Peyer's patch (tissue), 4 donors: Measurements from ENCODE around the gene LIMCH1. TPM values are rescaled to one million over a fixed set of nuclear protein-coding genes. Genes with fewer than 3 reads are reported as not detected.

Experiments
- DNase-seq, 3 donors: peaks; one replicate each; pipeline ENCODE4 v3.0.0-alpha.2; 2017 to 2019
- H3K27ac ChIP-seq, 4 donors: fragments of 200-600 bp; sonication (generic); one replicate each; pipeline ENCODE4 v1.5.1; 2016 to 2019
- H3K27me3 ChIP-seq, 2 donors: fragments of 200-600 bp; sonication (generic); one replicate each; pipeline ENCODE4 v1.5.1; 2019
- H3K36me3 ChIP-seq, 3 donors: fragments of 200-600 bp; sonication (generic); one replicate each; pipeline ENCODE4 v1.5.1; 2016 to 2019
- H3K4me1 ChIP-seq, 4 donors: fragments of 200-600 bp; sonication (generic); one replicate each; pipeline ENCODE4 v1.5.1; 2016 to 2019
- H3K4me3 ChIP-seq, 4 donors: fragments of 200-600 bp; sonication (generic); 1 replicate in 3 of 4; 2 replicates in 1 of 4; pipeline ENCODE4 v1.5.1; 2016 to 2019; ENCODE audit warnings: mild to moderate bottlenecking in 1 of 4
- H3K9me3 ChIP-seq, 4 donors: fragments of 200-600 bp; sonication (generic); one replicate each; pipeline ENCODE4 v1.5.1; 2016 to 2019; ENCODE audit warnings: mild to moderate bottlenecking in 1 of 4
- CTCF ChIP-seq, 6 experiments: fragments of 450-650 bp in 4 of 6; fragments of 200-600 bp in 2 of 6; sonication (generic) in 1 of 6; IDR thresholded peaks; one replicate each; pipeline ENCODE4 v1.5.1; 2017 to 2019; ENCODE audit warnings: antibody characterized with exemption in 6 of 6, mild to moderate bottlenecking in 3 of 6, moderate library complexity in 1 of 6
- POLR2A ChIP-seq, 2 donors: fragments of 450-650 bp; IDR thresholded peaks; one replicate each; pipeline ENCODE4 v1.5.1; 2017; ENCODE audit warnings: antibody characterized with exemption in 2 of 2, mild to moderate bottlenecking in 2 of 2, moderate library complexity in 2 of 2
- total RNA-seq, 4 donors: library from RNA; depleted of rRNA; stranded (reverse); fragments of >200 nt; gene quantifications; one replicate each; pipeline ENCODE4 v1.1.0, GENCODE V29; 2016

Gene LIMCH1
- total RNA-seq, 4 donors from 2014 or later = 11.1 to 56.9 (median 20.4) TPM

GRCh38 chr4:41546638-41547037, 8.7 kb downstream of the LIMCH1 start:
- Histone ChIP-seq H3K4me1 (no peaks in the 10 kb centered on the region), H3K27ac (no peak overlapping the region), H3K27me3 (no peaks in the 10 kb centered on the region), H3K36me3 (no peaks in the 10 kb centered on the region), H3K4me3 (no peak overlapping the region), H3K9me3 (no peaks in the 10 kb centered on the region)
- no peak for TF ChIP-seq CTCF (IDR thresholded peaks at IDR 0.05)
- no peak for TF ChIP-seq POLR2A (IDR thresholded peaks at IDR 0.05)
- no peak for DNase-seq

- no peaks in the 10 kb centered on the region for H3K9me3 ChIP-seq
Measured at GRCh38 chr4:41548305-41548880, 10.4 kb downstream of the LIMCH1 start.

GRCh38 chr4:41549478-41549877, 11.5 kb downstream of the LIMCH1 start:
- no peak for TF ChIP-seq CTCF (IDR thresholded peaks at IDR 0.05)
- TF ChIP-seq POLR2A (IDR thresholded peaks at IDR 0.05) = no peak
- Histone ChIP-seq H3K36me3 (no peaks in the 10 kb centered on the region), H3K4me1 (no peaks in the 10 kb centered on the region)

More at GRCh38 chr4:41548305-41548880, 10.4 kb downstream of the LIMCH1 start:
- H3K4me1 ChIP-seq = no peaks in the 10 kb centered on the region
- no peak overlapping the region for H3K27ac ChIP-seq
- no peak for TF ChIP-seq POLR2A (IDR thresholded peaks at IDR 0.05)
- no peak for TF ChIP-seq CTCF (IDR thresholded peaks at IDR 0.05)
- H3K36me3 ChIP-seq = no peaks in the 10 kb centered on the region
- no peak overlapping the region for H3K4me3 ChIP-seq
- no peaks in the 10 kb centered on the region for H3K27me3 ChIP-seq
- no peak for DNase-seq

GRCh38 chr4:41550308-41550707, 12.4 kb downstream of the LIMCH1 start:
- no peak for DNase-seq
- H3K27ac ChIP-seq = no peak overlapping the region

More at GRCh38 chr4:41549478-41549877, 11.5 kb downstream of the LIMCH1 start:
- H3K4me3 ChIP-seq = no peak overlapping the region
- H3K27ac ChIP-seq = no peak overlapping the region
- DNase-seq = no peak
- no peaks in the 10 kb centered on the region for H3K27me3 ChIP-seq
- no peaks in the 10 kb centered on the region for H3K9me3 ChIP-seq

GRCh38 chr4:41551536-41551935, 13.6 kb downstream of the LIMCH1 start:
- Histone ChIP-seq H3K27ac (no peak overlapping the region), H3K27me3 (no peaks in the 10 kb centered on the region), H3K4me1 (no peaks in the 10 kb centered on the region), H3K9me3 (no peaks in the 10 kb centered on the region), H3K4me3 (no peak overlapping the region), H3K36me3 (no peaks in the 10 kb centered on the region)
- DNase-seq = no peak
- TF ChIP-seq POLR2A (IDR thresholded peaks at IDR 0.05) (no peak), CTCF (IDR thresholded peaks at IDR 0.05) (no peak)

More at GRCh38 chr4:41550308-41550707, 12.4 kb downstream of the LIMCH1 start:
- TF ChIP-seq CTCF (IDR thresholded peaks at IDR 0.05) (no peak), POLR2A (IDR thresholded peaks at IDR 0.05) (no peak)
- H3K27me3 ChIP-seq = no peaks in the 10 kb centered on the region
- no peak overlapping the region for H3K4me3 ChIP-seq
- H3K9me3 ChIP-seq = no peaks in the 10 kb centered on the region
- no peaks in the 10 kb centered on the region for H3K36me3 ChIP-seq
- no peaks in the 10 kb centered on the region for H3K4me1 ChIP-seq

GRCh38 chr4:41554905-41555304, 16.9 kb downstream of the LIMCH1 start:
- Histone ChIP-seq H3K4me3 (no peak overlapping the region), H3K9me3 (no peaks in the 10 kb centered on the region), H3K4me1 (no peaks in the 10 kb centered on the region), H3K27me3 (no peaks in the 10 kb centered on the region), H3K27ac (no peak overlapping the region), H3K36me3 (no peaks in the 10 kb centered on the region)
- no peak for DNase-seq
- no peak for TF ChIP-seq CTCF (IDR thresholded peaks at IDR 0.05)
- no peak for TF ChIP-seq POLR2A (IDR thresholded peaks at IDR 0.05)
